ENCODE data around the gene CAMKMT.

The CAMKMT gene

DNA sequence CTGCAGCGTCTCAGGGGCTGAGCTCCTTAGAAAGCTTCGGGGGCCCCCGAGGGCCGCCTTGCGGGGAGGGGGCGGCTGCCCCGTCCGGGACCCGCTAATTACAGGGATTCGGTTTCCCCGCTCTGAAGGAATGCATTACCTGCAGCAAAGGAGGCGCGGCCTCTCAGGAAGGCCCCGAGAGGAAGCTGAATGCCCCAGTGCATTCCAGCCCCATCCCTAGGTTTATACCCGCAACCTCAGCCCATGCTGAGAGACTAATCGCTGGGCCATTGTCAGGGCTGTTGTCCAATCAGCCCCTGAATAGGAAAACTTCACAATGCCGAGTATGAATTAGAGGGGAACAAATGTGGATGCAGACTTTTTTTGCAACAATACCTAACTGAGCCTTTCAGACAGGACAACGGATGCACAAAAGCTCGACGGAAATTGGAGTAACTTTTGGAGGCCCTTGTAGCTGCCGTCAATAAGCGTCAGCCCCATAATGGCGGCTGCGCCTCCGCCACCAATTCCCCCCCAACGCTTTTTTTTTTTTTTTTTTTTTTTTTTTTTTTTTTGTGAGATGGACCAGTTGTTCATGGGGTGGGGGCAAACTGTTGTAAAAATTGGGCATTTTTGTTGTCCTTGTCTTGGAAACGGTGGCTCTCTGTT, 441.2 kb downstream of the CAMKMT start:
- TF ChIP-seq, protein P1, sequence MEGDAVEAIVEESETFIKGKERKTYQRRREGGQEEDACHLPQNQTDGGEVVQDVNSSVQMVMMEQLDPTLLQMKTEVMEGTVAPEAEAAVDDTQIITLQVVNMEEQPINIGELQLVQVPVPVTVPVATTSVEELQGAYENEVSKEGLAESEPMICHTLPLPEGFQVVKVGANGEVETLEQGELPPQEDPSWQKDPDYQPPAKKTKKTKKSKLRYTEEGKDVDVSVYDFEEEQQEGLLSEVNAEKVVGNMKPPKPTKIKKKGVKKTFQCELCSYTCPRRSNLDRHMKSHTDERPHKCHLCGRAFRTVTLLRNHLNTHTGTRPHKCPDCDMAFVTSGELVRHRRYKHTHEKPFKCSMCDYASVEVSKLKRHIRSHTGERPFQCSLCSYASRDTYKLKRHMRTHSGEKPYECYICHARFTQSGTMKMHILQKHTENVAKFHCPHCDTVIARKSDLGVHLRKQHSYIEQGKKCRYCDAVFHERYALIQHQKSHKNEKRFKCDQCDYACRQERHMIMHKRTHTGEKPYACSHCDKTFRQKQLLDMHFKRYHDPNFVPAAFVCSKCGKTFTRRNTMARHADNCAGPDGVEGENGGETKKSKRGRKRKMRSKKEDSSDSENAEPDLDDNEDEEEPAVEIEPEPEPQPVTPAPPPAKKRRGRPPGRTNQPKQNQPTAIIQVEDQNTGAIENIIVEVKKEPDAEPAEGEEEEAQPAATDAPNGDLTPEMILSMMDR (IDR thresholded peaks at IDR 0.05), result no peak

DNA sequence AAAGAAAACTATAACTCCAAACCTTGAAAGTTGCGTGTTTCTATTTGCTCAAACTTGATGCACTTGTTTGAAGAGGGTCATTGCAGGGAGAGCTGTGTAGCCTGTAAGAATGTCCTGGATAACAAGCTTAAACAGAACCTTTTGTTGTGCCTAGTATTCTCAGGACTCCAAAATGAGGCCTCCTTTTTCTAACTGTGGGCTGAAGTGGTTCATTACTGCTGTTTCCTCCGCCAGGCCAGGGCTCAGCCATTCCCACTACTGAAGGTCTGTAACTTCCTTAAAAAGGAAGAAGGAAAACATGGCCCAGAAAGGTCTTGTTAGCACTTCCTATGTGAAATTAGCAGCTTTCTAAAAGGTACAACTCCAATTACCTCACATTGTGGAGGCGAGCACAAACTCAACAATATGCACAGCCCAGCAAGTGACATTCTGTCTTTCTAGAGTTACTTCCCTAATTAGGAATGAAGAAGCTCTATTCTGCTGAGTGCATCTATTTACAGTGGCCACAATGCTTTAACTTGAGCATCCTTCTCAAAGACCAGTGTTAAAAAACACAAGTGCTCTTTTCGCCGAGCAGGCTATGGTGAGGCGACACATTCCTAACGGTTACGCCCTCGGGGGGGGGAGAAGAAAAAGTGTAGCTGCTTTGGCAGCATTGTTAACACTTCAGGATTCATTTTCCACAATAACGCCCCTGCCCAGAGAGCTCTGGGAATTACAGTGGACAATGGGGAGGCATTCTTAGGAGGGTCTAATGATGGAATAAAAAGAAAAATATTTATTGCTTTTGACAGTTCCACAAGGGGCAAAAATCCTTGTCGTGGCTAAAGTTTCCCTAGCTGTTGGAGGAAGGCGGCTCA, 442.9 kb downstream of the CAMKMT start:
- TF ChIP-seq, protein P1 (IDR thresholded peaks at IDR 0.05), result no peak
- no peak overlapping the region for H3K27ac ChIP-seq
- DNase-seq (ENCODE audit: low spot score), result no peak
- H3K4me3 ChIP-seq, result no peak overlapping the region

More for the DNA sequence above, 441.2 kb downstream of the CAMKMT start:
- no peak overlapping the region for H3K27ac ChIP-seq
- DNase-seq (ENCODE audit: low spot score), result peak; percentile 59
- H3K4me3 ChIP-seq, result peak overlapping the region; percentile 59

DNA sequence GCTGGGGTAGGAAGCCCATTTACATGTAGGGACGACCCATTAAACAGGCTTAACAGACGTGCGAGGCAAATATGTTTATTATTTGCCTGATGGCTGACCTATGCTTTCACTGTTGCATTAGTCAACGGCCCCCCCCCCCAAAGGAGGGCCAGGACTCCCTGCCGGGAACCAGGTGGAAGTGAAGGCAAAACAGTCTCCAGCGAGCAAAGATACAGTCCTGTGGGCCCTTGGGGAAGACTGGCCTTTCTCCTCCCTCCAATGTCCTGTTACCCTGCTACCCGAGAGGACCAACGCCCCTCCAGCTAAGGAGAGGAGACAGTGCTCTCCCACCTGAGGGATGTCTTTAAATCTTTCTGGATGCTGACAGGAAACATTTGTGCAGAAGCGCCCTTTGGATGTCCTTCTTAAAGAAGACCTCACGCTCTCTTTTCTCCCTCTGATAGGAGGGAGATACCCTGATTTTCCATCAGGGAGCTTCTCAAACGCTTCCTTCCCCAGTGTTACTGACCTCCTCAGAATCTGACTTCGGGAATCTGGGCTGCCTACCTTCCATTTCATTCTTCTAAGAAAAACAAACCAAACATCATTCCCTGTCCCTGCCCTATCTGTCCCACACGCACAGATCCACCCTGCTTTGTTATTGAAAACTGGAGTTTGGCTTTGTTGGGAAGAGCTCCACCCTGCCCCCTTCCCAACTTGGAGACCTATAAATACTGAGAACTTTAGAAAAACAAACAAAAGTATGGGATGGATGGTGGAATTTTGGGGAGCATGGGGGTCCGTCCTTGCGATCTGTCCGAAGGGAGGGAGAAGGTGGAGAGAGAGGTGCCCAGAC, 443.9 kb downstream of the CAMKMT start:
- DNase-seq (ENCODE audit: low spot score), result no peak
- Histone ChIP-seq H3K27ac (no peak overlapping the region), H3K4me3 (no peak overlapping the region)
- TF ChIP-seq, protein P1 (IDR thresholded peaks at IDR 0.05), result no peak

DNA sequence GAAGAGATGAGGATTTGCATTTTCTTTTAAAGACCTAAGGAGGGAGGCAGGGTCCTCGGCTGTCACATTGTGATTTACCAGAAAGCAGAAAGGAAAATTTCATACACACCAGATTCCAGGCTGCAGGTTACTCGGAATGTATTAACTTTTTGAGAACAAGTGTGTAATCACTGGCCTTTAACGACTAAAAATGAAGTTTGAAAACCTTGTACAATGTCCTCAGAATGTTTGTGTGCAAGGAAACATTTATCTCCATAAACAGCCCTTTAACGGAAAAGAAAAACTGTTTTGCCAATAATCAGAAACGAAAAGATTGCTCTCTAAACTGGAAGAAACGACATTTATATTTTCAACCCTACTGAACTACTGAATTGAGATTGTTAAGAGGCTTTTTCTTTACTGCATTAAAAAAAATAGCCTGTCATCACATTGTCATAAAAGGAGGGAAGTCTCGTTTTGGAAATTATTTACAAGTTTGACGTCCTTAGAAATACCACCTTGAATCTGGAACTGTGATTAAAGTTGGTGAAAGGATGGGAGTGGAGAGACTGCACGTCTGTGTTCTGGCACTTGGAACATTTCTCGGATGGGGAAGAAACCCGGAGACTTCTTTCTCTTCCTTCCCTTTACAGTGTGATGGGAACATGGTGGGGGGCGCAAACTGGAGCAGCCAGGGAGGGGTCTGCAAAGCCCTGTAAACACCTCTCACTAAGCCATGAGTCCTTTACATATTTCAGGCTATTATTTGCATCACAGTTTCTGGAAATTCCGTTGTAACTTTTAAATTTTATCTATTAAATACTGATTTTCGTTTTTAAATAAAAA, 445.7 kb downstream of the CAMKMT start:
- DNase-seq (ENCODE audit: low spot score), result no peak
- Histone ChIP-seq H3K27ac (no peak overlapping the region), H3K4me3 (no peak overlapping the region)
- TF ChIP-seq, protein P1 (IDR thresholded peaks at IDR 0.05), result no peak

DNA sequence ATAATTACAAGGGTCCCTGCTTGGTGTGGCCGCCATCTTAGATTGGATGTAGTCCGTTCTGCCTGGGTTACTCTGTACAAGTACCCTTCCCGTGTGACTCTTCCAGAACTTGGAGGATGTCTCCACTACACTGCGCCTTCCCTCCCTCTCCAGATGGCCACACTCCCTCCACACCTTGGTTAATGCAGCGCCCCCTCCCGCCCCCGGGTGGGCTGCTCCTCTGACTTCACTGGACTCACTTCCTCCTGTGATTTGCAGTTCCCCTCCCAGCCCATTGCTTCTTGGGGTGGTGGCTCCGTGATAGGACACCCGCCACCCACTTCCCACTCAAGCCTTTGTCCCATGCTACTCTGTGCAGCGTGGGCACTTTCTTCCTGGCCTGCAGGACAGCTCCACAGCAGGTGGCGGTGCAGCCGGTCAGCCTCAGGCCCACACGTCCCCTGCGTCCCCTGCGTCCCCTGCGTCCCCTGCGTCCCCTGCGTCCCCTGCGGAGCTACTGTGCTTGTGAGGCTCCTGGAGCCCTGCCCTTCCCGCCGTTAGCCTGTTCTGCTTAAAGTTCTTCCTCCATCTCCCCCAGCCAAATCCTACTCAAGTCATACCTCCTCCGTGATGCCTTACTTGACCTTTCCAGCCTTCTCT, 449.3 kb downstream of the CAMKMT start:
- DNase-seq (ENCODE audit: low spot score), result peak; percentile 35

More for the DNA sequence above, 449.3 kb downstream of the CAMKMT start:
- Histone ChIP-seq H3K4me3 (no peak overlapping the region), H3K27ac (no peak overlapping the region)
- TF ChIP-seq, protein P1 (IDR thresholded peaks at IDR 0.05), result no peak
